Ramos (cell line): ENCODE results near the gene SLC13A5.
"Not testable (repeated sequence)": the region's sequence is repeated elsewhere in the genome, so short reads cannot be mapped to it uniquely, and the experiment has no call there.

ENCODE experiments used
- in situ Hi-C: fragments of 300-500 bp; cut with MboI; formaldehyde crosslinking; loops from one replicate; pipeline ENCODE4 v1.14.3; 2022; ENCODE audit warnings: low sequenced_read_pairs; ENCODE audit not compliant: unreplicated experiment

The SLC13A5 gene

DNA sequence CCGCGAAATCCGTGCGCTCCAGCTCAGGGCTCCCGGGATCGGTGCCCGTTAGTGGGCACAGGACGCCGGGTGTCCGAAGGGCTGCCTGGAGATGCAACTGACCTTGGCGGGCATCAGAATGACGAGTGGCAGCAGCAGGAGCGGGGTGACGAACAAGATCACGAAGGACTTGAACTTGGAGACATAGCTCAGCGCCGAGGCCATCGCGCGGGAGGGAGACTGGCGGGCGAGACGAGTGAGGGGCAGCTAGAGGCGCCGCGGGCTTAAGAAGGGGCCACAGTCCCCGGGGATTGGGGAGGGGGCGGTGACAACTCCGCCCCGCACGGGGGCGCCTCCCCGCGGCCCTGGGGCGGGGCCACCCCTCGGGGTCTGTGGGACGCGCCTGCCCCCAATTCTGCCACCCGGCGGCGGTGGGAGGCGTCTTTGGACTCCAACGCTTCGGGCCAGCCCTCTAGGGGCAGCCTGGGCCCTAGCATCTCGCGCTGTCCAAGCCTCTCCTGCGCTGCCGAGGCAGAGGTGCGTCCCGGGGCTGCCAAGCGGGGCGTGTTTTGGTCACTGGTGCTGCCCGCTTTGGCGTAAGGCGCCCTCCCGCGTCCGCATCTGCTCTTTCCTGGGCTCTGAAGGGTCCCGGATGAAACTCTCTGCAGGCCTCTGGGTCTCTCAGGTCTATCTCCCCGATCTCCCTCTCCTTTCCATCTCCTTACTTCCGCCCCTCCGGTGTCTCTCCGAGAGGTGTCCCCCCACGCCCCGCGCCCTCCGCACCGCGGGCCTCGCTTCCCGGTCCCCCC is at the start of gene SLC13A5:
Gene SLC13A5 (minus strand): TSS at position 240 of the 788 bp plus-strand sequence. CDS start 36 bp downstream, at position 204.
- in situ Hi-C loops, result no loop called here

DNA sequence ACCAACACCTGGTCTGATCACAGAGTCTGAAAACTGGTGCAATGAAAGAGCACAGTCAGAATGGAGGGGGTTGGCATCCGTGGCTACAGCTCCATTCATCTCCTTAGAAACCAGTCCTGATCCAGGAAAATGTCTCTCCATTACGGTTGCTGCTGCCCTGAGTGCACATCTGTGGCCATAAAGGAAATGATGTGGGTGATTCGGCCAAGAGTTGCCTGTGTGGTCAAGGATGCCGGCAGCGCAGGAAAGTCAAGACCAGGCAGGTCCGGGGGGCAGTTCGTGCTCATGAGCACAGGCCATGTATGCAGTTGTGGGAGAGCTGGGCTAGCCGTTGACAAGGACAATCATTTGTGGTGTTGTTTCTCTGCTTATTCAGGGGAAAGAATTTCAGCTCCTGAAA is 48.6 kb upstream of the SLC13A5 start:
- in situ Hi-C loops, result no loop called here

DNA sequence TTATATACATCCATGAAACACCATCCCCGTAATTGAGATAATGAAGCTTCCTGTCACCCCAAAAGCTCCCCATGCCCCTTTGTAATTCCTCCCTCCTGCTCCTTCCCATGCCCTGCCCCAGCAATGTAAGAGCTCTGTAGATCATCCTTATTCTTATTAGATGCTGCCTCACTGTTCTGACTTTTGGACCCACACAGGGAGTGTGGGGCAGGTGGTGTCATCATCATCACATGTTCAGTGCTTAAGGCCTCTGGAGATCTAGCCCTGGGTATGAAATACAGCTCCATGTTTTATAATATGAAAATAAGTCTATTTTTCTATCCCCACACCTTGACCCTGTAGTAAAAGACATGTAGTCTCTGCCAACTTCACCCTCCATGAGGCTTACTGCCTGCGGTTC is 44.6 kb upstream of the SLC13A5 start:
- in situ Hi-C loops, result no loop called here

GRCh38 chr17:6756425-6757031 is 43.4 kb upstream of the SLC13A5 start:
- in situ Hi-C loops, result no loop called here

DNA sequence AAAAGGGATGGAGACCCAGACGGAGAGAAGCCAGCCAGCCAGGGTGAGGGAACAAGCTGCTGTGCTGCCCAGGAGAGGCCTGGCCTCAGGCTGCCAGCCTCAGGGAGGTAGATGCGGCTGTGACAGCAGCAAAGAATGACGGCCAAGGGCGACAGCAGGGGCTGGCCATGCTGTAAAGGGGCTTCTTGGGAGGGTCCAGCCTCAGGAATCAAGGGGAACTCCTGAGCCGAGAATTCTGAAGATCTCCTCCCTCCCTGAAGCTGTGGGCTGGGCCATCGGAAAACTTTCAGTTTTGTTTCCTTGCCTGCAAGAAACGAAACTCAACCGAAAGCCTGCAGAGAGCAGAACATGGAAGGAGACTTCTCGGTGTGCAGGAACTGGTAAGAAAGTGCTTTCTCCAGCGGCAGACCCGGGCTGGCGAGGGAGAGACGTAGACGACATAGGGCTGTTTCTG is 42.6 kb upstream of the SLC13A5 start, which contains the start of gene XAF1:
Gene XAF1 (plus strand): TSS at position 316 of the 454 bp plus-strand sequence. CDS start 33 bp downstream, at position 349.
- in situ Hi-C loops, result no loop called here

DNA sequence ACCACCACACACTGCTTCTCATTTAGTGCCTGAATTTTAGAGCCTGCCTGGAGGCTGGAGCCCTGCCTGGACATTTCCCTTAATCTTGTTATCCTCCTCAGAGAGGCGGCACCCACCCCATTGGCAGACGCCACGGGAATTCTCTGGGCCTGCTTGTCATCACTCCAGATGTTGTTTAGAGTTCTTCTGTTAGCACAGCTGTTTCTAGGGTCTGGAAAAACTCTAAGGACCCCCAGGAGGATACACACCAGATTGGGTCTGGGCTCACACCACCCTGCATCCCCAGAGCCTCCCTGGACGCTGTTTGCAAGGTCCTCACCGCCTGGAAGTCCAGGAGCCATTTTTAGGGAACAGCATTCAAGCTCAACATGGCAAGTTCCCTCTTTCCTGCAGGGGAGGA is 42.1 kb upstream of the SLC13A5 start:
- in situ Hi-C loops, result no loop called here

DNA sequence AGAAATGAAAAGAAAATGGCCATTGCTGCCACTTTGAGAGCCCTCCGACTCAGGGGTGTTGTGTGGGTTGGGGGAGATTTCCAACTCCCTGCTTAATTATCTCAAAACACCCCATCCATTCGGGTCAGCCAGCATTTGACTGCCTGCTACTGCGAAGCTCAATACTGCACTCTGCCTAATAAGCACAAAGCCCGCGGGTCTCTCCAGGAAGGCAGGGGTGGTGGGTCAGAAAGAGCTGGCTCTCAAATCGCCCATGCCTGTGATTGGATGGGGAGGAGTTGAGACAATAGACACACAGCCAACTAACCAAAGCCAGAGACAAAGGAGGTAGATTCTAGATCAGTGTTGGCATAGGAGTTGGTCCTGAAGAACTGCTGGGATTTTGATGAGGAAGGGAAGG is 40.4 kb upstream of the SLC13A5 start:
- in situ Hi-C loops, result no loop called here

DNA sequence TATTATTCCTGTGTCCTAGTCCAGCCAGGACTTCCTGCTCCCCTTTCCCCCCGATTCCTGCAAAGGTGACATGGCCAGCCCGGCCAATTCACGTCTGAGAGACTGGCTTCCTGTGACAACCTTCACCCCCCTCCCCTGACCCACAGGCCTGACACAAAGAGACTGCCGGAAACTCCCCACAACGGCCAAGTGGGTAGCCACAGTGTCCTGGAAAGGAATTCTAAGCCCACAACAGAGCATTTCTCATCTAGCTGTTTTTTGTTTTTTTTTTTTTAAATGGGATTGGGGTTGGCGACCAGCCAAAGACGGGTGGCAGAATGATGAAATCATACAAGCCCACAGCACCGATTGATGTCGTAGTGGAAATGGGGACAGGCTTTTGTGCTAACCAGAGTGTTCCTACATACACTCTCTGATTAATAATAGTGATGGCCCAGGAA is 39.9 kb upstream of the SLC13A5 start:
- in situ Hi-C loops, result no loop called here

GRCh38 chr17:6752068-6752909 is 39.1 kb upstream of the SLC13A5 start:
- in situ Hi-C loops, result no loop called here

DNA sequence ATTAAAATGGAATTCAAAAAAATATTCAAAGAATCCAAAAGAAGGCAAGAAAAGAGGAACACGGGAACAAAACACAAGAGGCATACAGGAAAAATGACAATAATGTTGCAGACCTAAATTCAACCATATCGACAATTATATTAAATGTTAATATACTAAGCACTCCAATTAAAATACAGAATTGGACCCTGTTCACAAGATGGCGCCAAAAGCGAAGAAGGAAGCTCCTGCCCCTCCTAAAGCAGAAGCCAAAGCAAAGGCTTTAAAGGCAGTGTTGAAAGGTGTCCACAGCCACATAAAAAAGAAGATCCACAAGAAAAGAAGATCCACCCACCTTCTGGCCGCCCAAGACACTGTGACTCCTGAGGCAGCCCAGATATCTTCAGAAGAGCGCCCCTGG is 36.4 kb upstream of the SLC13A5 start:
- in situ Hi-C loops, result no loop called here

GRCh38 chr17:6748617-6749016 is 35.4 kb upstream of the SLC13A5 start:
- in situ Hi-C loops, result no loop called here

DNA sequence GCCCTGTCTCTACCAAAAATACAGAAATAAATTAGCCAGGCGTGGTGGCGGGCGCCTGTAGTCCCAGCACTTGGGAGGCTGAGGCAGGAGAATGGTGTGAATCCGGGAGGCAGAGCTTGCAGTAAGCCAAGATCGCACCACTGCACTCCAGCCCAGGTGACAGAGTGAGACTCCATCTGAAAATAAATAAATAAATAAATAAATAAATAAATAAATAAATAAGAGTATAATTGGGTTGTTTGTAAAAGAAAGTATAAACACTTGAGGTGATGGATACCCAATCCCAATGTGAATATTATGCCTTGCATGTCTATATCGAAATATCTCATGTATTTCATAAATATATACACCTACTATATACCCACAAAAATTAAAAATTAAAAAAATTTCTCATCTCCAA is 33.5 kb upstream of the SLC13A5 start:
- in situ Hi-C loops, result not testable (repeated sequence)

DNA sequence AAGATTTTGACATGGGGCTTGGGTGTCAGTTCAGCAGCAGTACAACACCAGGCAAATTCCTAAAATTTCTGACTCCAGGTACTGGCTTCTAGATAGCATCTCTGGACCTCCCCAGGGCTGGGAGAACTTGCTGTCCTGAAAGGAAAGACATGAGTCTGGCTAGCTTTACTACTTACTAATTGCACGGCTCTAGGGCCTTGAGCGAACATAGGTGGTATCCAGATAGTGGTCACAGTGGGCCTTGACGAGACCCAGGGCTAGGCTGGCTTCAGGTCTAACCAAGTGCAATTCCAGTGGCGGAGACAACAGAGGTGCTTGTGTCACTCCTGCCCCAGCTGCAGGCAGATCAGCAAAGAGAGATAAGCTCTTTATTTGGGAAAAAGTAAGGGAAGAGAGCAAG is 16.4 kb upstream of the SLC13A5 start:
- in situ Hi-C loops, result no loop called here

GRCh38 chr17:6724009-6724408 is 10.8 kb upstream of the SLC13A5 start:
- in situ Hi-C loops, result no loop called here

GRCh38 chr17:6721744-6722143 is 8.6 kb upstream of the SLC13A5 start:
- in situ Hi-C loops, result no loop called here

DNA sequence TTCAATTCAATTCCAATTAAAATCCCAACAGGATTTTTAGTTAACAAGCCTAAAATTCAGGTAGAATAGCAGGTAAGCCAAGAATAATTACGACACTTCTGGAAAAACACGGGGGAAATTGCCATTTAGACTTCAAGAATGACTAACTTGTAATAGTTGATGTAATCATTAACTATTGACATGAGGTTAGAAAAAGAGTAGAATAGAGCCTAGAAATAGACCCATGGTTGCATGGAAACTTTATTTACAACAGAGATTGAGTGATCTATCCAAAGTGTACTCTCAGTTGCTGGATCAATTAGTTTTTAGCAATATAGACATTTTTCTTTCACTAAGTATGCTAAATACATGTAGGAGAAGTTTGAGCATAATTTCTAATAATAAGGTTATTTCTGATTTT is 3.6 kb upstream of the SLC13A5 start:
- in situ Hi-C loops, result no loop called here

GRCh38 chr17:6714315-6714874 is 1.2 kb upstream of the SLC13A5 start:
- in situ Hi-C loops, result no loop called here

- in situ Hi-C loops, result no loop called here
These were observed 726 bp upstream of the SLC13A5 start for GRCh38 chr17:6713918-6714271.

- in situ Hi-C loops, result no loop called here
These were observed 377 bp downstream of the SLC13A5 start for GRCh38 chr17:6712854-6713129.

GRCh38 chr17:6712058-6712853 is 913 bp downstream of the SLC13A5 start:
- in situ Hi-C loops, result no loop called here
